ENCODE measurements around the gene POLR1E. TPM values are rescaled to one million over a fixed set of nuclear protein-coding genes. Genes with fewer than 3 reads are reported as not detected.

The POLR1E gene
- total RNA-seq, 1 experiment from 2014 or later, result 31.4 TPM

DNA sequence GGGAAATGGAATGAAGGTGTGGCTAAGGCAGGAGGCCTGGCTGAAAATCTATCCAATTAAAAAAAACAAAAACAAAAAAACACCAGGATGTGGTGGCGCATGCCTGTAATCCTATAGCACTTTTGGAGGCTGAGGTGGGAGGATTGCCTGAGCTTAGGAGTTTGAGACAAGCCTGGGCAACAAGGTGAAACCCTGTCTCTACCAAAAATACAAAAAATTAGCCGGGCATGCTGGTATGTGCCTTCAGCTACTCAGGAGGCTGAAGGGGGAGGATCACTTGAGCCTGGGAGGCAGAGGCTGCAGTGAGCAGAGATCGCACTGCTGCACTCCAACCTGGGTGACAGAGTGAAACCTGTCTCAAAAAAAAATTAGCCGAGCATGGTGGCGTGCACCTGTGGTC is 42.2 kb upstream of the POLR1E start (continued):
- TF ChIP-seq, protein P1, sequence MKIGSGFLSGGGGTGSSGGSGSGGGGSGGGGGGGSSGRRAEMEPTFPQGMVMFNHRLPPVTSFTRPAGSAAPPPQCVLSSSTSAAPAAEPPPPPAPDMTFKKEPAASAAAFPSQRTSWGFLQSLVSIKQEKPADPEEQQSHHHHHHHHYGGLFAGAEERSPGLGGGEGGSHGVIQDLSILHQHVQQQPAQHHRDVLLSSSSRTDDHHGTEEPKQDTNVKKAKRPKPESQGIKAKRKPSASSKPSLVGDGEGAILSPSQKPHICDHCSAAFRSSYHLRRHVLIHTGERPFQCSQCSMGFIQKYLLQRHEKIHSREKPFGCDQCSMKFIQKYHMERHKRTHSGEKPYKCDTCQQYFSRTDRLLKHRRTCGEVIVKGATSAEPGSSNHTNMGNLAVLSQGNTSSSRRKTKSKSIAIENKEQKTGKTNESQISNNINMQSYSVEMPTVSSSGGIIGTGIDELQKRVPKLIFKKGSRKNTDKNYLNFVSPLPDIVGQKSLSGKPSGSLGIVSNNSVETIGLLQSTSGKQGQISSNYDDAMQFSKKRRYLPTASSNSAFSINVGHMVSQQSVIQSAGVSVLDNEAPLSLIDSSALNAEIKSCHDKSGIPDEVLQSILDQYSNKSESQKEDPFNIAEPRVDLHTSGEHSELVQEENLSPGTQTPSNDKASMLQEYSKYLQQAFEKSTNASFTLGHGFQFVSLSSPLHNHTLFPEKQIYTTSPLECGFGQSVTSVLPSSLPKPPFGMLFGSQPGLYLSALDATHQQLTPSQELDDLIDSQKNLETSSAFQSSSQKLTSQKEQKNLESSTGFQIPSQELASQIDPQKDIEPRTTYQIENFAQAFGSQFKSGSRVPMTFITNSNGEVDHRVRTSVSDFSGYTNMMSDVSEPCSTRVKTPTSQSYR (CRISPR knock-in tag; IDR thresholded peaks at IDR 0.05), result no peak
- TF ChIP-seq NFYB (CRISPR knock-in tag; conservative IDR thresholded peaks at IDR 0.05; ENCODE audit: low read depth), result no peak

- CTCF ChIA-PET, result interaction anchor here (0.8 kb wide), 1 partner anchor 34 kb away, joined by 4 read pairs; no protein-coding TSS in a partner anchor
- DNase-seq (ENCODE audit: low spot score), result no peak
- ATAC-seq, result no peak
- H3K4me1 Mint-ChIP-seq, result peaks cover 12% of the 10 kb centered on the region
- no peak overlapping the region for H3K27ac Mint-ChIP-seq
- no peaks in the 10 kb centered on the region for H3K27me3 Mint-ChIP-seq (ENCODE audit: low read depth)
- no peaks in the 10 kb centered on the region for H3K9me3 Mint-ChIP-seq
- no peak overlapping the region for H3K4me3 Mint-ChIP-seq
- H3K36me3 Mint-ChIP-seq, result peaks cover 27% of the 10 kb centered on the region
- POLR2A ChIA-PET, result no interaction called here
- no peak for TF ChIP-seq ESRRA (CRISPR knock-in tag; IDR thresholded peaks at IDR 0.05; ENCODE audit: borderline replicate concordance)
- TF ChIP-seq KAT7 (CRISPR knock-in tag; IDR thresholded peaks at IDR 0.05; ENCODE audit: borderline replicate concordance), result no peak
- no peak for TF ChIP-seq HMGA2 (CRISPR knock-in tag; IDR thresholded peaks at IDR 0.05)
- TF ChIP-seq HMGXB4 (CRISPR knock-in tag; IDR thresholded peaks at IDR 0.05), result no peak
- TF ChIP-seq TEAD1 (CRISPR knock-in tag; IDR thresholded peaks at IDR 0.05), result no peak
- TF ChIP-seq TP53 (CRISPR knock-in tag; IDR thresholded peaks at IDR 0.05), result no peak
- no peak for TF ChIP-seq ZBTB21 (CRISPR knock-in tag; IDR thresholded peaks at IDR 0.05; ENCODE audit: borderline replicate concordance)
- TF ChIP-seq JUN (CRISPR knock-in tag; IDR thresholded peaks at IDR 0.05), result no peak
- TF ChIP-seq, protein P2, sequence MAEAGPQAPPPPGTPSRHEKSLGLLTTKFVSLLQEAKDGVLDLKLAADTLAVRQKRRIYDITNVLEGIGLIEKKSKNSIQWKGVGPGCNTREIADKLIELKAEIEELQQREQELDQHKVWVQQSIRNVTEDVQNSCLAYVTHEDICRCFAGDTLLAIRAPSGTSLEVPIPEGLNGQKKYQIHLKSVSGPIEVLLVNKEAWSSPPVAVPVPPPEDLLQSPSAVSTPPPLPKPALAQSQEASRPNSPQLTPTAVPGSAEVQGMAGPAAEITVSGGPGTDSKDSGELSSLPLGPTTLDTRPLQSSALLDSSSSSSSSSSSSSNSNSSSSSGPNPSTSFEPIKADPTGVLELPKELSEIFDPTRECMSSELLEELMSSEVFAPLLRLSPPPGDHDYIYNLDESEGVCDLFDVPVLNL (CRISPR knock-in tag; IDR thresholded peaks at IDR 0.05; ENCODE audit: borderline replicate concordance, low read depth), result no peak
- no peak for TF ChIP-seq CBFB (CRISPR knock-in tag; IDR thresholded peaks at IDR 0.05; ENCODE audit: low read depth)
- no peak for TF ChIP-seq NR1H2 (CRISPR knock-in tag; IDR thresholded peaks at IDR 0.05)
- TF ChIP-seq NR3C1 (CRISPR knock-in tag; conservative IDR thresholded peaks at IDR 0.05; ENCODE audit: low read depth), result no peak
- TF ChIP-seq ZNF512 (CRISPR knock-in tag; IDR thresholded peaks at IDR 0.05; ENCODE audit: borderline replicate concordance), result no peak
Measured at GRCh38 chr9:37444890-37445289, 40.9 kb upstream of the POLR1E start.

DNA sequence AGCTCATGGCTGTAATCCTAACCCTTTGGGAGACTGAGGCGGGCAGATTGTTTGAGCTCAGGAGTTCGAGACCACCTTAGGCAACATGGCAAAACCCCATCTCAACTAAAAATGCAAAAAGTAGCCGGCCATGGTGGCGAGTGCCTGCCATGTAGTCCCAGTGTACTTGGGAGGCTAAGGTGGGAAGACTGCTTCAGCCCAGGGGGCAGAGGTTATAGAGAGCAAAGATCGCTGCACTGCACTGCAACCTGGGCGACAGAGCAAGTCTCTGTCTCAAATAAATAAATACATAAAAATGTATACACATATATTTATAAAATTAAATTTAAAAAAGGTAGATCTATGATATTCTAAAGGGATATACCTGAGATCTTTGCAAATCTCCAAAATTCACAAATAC is 39.9 kb upstream of the POLR1E start:
- Mint-ChIP-seq H3K27me3 (ENCODE audit: low read depth) (no peaks in the 10 kb centered on the region), H3K4me3 (no peak overlapping the region), H3K9me3 (no peaks in the 10 kb centered on the region), H3K36me3 (peaks cover 25% of the 10 kb centered on the region), H3K27ac (peak overlapping the region; percentile 65), H3K4me1 (peaks cover 17% of the 10 kb centered on the region)
- ATAC-seq, result no peak
- no peak for DNase-seq (ENCODE audit: low spot score)
- TF ChIP-seq SMAD4 (CRISPR knock-in tag; IDR thresholded peaks at IDR 0.05) (no peak), PRRX2 (CRISPR knock-in tag; IDR thresholded peaks at IDR 0.05) (no peak), RELA (CRISPR knock-in tag; IDR thresholded peaks at IDR 0.05; ENCODE audit: borderline replicate concordance) (no peak), ZNF219 (CRISPR knock-in tag; IDR thresholded peaks at IDR 0.05; ENCODE audit: borderline replicate concordance) (no peak), ATF1 (CRISPR knock-in tag; IDR thresholded peaks at IDR 0.05) (no peak), NR1H2 (CRISPR knock-in tag; IDR thresholded peaks at IDR 0.05) (no peak), JAZF1 (CRISPR knock-in tag; IDR thresholded peaks at IDR 0.05) (no peak)
- TF ChIP-seq, protein P1 (CRISPR knock-in tag; IDR thresholded peaks at IDR 0.05), result no peak
- ChIA-PET CTCF (no interaction called here), POLR2A (no interaction called here)

All from WTC11 (cell line).